Measurements from ENCODE around the gene HPDL. TPM values are rescaled to one million over a fixed set of nuclear protein-coding genes. Genes with fewer than 3 reads are reported as not detected.

The HPDL gene
- total RNA-seq, 1 donor, result 0.36 TPM

- Histone ChIP-seq H2AFZ (ENCODE audit: low read length) (no peak overlapping the region), H4K20me1 (ENCODE audit: insufficient read depth, low read length) (no peaks in the 10 kb centered on the region), H3K79me2 (ENCODE audit: insufficient read depth, low read length) (peaks cover 11% of the 10 kb centered on the region), H3K4me1 (ENCODE audit: insufficient read depth, low read length) (peaks cover 4% of the 10 kb centered on the region), H3K4me3 (ENCODE audit: insufficient read depth, low read length) (no peak overlapping the region), H3K27me3 (ENCODE audit: insufficient read depth, low read length) (no peaks in the 10 kb centered on the region), H3K27ac (ENCODE audit: low read depth, low read length) (no peak overlapping the region), H3K9me3 (ENCODE audit: low read depth, low read length) (no peaks in the 10 kb centered on the region), H3K36me3 (ENCODE audit: insufficient read depth, low read length) (peaks cover 19% of the 10 kb centered on the region), H3K4me2 (ENCODE audit: insufficient read depth, low read length) (no peak overlapping the region)
- no peak for DNase-seq (ENCODE audit: insufficient read length, low spot score, missing footprints)
- no peak for TF ChIP-seq CTCF (IDR thresholded peaks at IDR 0.05; ENCODE audit: extremely low read depth, low read depth, low read length)
These were observed 7.9 kb downstream of the HPDL start for GRCh38 chr1:45334308-45335245.

- Histone ChIP-seq H3K4me1 (ENCODE audit: insufficient read depth, low read length) (peaks cover 8% of the 10 kb centered on the region), H4K20me1 (ENCODE audit: insufficient read depth, low read length) (no peaks in the 10 kb centered on the region), H3K79me2 (ENCODE audit: insufficient read depth, low read length) (peaks cover 16% of the 10 kb centered on the region), H3K27me3 (ENCODE audit: insufficient read depth, low read length) (no peaks in the 10 kb centered on the region), H3K4me2 (ENCODE audit: insufficient read depth, low read length) (no peak overlapping the region), H3K4me3 (ENCODE audit: insufficient read depth, low read length) (no peak overlapping the region), H3K36me3 (ENCODE audit: insufficient read depth, low read length) (peaks cover 16% of the 10 kb centered on the region), H2AFZ (ENCODE audit: low read length) (no peak overlapping the region), H3K9me3 (ENCODE audit: low read depth, low read length) (no peaks in the 10 kb centered on the region), H3K27ac (ENCODE audit: low read depth, low read length) (no peak overlapping the region)
- DNase-seq (ENCODE audit: insufficient read length, low spot score, missing footprints), result no peak
- TF ChIP-seq CTCF (IDR thresholded peaks at IDR 0.05; ENCODE audit: extremely low read depth, low read depth, low read length), result no peak
These were observed 9.2 kb downstream of the HPDL start for GRCh38 chr1:45335855-45336324.

GRCh38 chr1:45337630-45338325 is 11.1 kb downstream of the HPDL start:
- TF ChIP-seq CTCF (IDR thresholded peaks at IDR 0.05; ENCODE audit: extremely low read depth, low read depth, low read length), result no peak
- H3K4me1 ChIP-seq (ENCODE audit: insufficient read depth, low read length), result peaks cover 19% of the 10 kb centered on the region
- no peak overlapping the region for H3K4me2 ChIP-seq (ENCODE audit: insufficient read depth, low read length)
- DNase-seq (ENCODE audit: insufficient read length, low spot score, missing footprints), result no peak
- no peak overlapping the region for H3K27ac ChIP-seq (ENCODE audit: low read depth, low read length)
- H3K79me2 ChIP-seq (ENCODE audit: insufficient read depth, low read length), result peaks cover 32% of the 10 kb centered on the region
- H3K4me3 ChIP-seq (ENCODE audit: insufficient read depth, low read length), result no peak overlapping the region
- peaks cover 2% of the 10 kb centered on the region for H4K20me1 ChIP-seq (ENCODE audit: insufficient read depth, low read length)
- H3K36me3 ChIP-seq (ENCODE audit: insufficient read depth, low read length), result peaks cover 20% of the 10 kb centered on the region
- no peaks in the 10 kb centered on the region for H3K9me3 ChIP-seq (ENCODE audit: low read depth, low read length)
- no peaks in the 10 kb centered on the region for H3K27me3 ChIP-seq (ENCODE audit: insufficient read depth, low read length)
- H2AFZ ChIP-seq (ENCODE audit: low read length), result no peak overlapping the region

Data from osteoblast (primary cell).